H1 (cell line): ENCODE measurements around the gene KIF25. TPM values are rescaled to one million over a fixed set of nuclear protein-coding genes. Genes with fewer than 3 reads are reported as not detected.

Experiments used
- CTCF ChIA-PET: fragments of 300-600 bp; sonication (Branson Sonifier 250); formaldehyde crosslinking; loops from one replicate; lab custom pipeline; 2021; ENCODE audit not compliant: partially characterized antibody; lab: Charles Lee
- POLR2A ChIA-PET: fragments of 300-600 bp; sonication (Branson Sonifier 250); formaldehyde crosslinking; loops from one replicate; lab custom pipeline; 2021; ENCODE audit warnings: inconsistent platforms; ENCODE audit not compliant: partially characterized antibody; lab: Charles Lee
- DNase-seq, 2 experiments: peaks; one replicate each; pipeline versions ENCODE4 v3.0.0 to v3.0.0-alpha.2; 2010 to 2022; ENCODE audit warnings: low spot score in 2 of 2, low read depth in 1 of 2, mixed read lengths in 1 of 2
- FAIRE-seq: peaks from 2 replicates; lab custom pipeline; 2011; peaks lifted over from hg19 to GRCh38; lab: Jason Lieb, UNC
- H2AFZ ChIP-seq: 2 replicates; pipeline ENCODE4 v1.8.1; 2012; ENCODE audit warnings: low read length, inconsistent platforms
- H2AK5ac ChIP-seq: 2 replicates; pipeline ENCODE4 v1.6.1; 2013; ENCODE audit warnings: low read depth, low read length
- H2BK120ac ChIP-seq: replicated peaks from 2 replicates; pipeline ENCODE3; 2013; ENCODE audit warnings: low read depth, low read length, inconsistent platforms
- H2BK12ac ChIP-seq: 2 replicates; pipeline ENCODE4 v1.6.1; 2013; ENCODE audit warnings: low read depth, low read length
- H2BK15ac ChIP-seq: 2 replicates; pipeline ENCODE4 v1.6.1; 2013; ENCODE audit warnings: low read length
- H2BK20ac ChIP-seq: 2 replicates; pipeline ENCODE4 v1.6.1; 2013; ENCODE audit warnings: low read length
- H2BK5ac ChIP-seq: 2 replicates; pipeline ENCODE4 v1.6.1; 2013; ENCODE audit warnings: low read depth, low read length
- H3K14ac ChIP-seq: 2 replicates; pipeline ENCODE4 v1.6.1; 2013; ENCODE audit warnings: inconsistent platforms; ENCODE audit not compliant: insufficient read length
- H3K18ac ChIP-seq: 2 replicates; pipeline ENCODE4 v1.6.1; 2013; ENCODE audit warnings: low read length; ENCODE audit errors: extremely low read depth
- H3K23ac ChIP-seq: 2 replicates; pipeline ENCODE4 v1.6.1; 2013; ENCODE audit warnings: inconsistent platforms; ENCODE audit not compliant: insufficient read length
- H3K23me2 ChIP-seq: 2 replicates; pipeline ENCODE4 v1.6.1; 2013; ENCODE audit warnings: low read depth, low read length
- H3K27ac ChIP-seq: 2 replicates; pipeline ENCODE4 v1.6.1; 2011; ENCODE audit warnings: low read depth, low read length, inconsistent platforms
- H3K27me3 ChIP-seq, 4 experiments: replicated peaks in 1 of 4; 1 replicate in 1 of 4; 2 replicates in 3 of 4; pipeline versions ENCODE4 v1.6.1 to v1.8.1; 2011 to 2013; ENCODE audit warnings: low read length in 3 of 4, mild to moderate bottlenecking in 3 of 4, inconsistent platforms in 2 of 4, mixed read lengths in 2 of 4, moderate library complexity in 1 of 4; ENCODE audit not compliant: control insufficient read depth in 3 of 4, insufficient read depth in 3 of 4; ENCODE audit errors: extremely low read depth in 1 of 4
- H3K36me3 ChIP-seq, 4 experiments: 2 replicates each; pipeline versions ENCODE4 v1.6.1 to v1.8.1; 2011 to 2013; ENCODE audit warnings: mild to moderate bottlenecking in 4 of 4, low read length in 3 of 4, moderate library complexity in 2 of 4, control low read depth in 1 of 4, inconsistent platforms in 1 of 4; ENCODE audit not compliant: insufficient read depth in 4 of 4, control insufficient read depth in 2 of 4
- H3K4ac ChIP-seq: replicated peaks from 2 replicates; pipeline ENCODE3; 2013; ENCODE audit warnings: low read length, low read depth, mixed read lengths, inconsistent platforms; ENCODE audit not compliant: insufficient read length
- H3K4me1 ChIP-seq, 4 experiments: replicated peaks in 1 of 4; 1 replicate in 1 of 4; 2 replicates in 3 of 4; pipeline versions ENCODE4 v1.6.1 to v1.8.1; 2011 to 2013; ENCODE audit warnings: low read length in 3 of 4, inconsistent platforms in 2 of 4, mixed read lengths in 1 of 4; ENCODE audit not compliant: insufficient read depth in 4 of 4, control insufficient read depth in 3 of 4
- H3K4me2 ChIP-seq, 2 experiments: 2 replicates each; pipeline versions ENCODE4 v1.6.1 to v1.8.1; 2011 to 2013; ENCODE audit warnings: low read depth in 2 of 2, low read length in 2 of 2, control low read depth in 1 of 2, inconsistent platforms in 1 of 2, mild to moderate bottlenecking in 1 of 2; ENCODE audit not compliant: insufficient read depth in 1 of 2
- H3K4me3 ChIP-seq, 4 experiments: fragments of 200-600, 300-600 bp in 1 of 4; sonication (generic), shearing (Covaris generic), sonication (Bioruptor Twin) in 1 of 4; 2 replicates each; pipeline versions ENCODE4 v1.5.1 to v1.8.1; 2011 to 2016; ENCODE audit warnings: low read length in 4 of 4, low read depth in 3 of 4, control low read depth in 2 of 4, inconsistent platforms in 2 of 4, mild to moderate bottlenecking in 2 of 4, mixed read lengths in 1 of 4, moderate library complexity in 1 of 4; ENCODE audit not compliant: insufficient read depth in 2 of 4; ENCODE audit errors: extremely low read depth in 1 of 4
- H3K56ac ChIP-seq: replicated peaks from 2 replicates; pipeline ENCODE3; 2013; ENCODE audit warnings: low read depth, mild to moderate bottlenecking, mixed read lengths, low read length, inconsistent platforms; ENCODE audit not compliant: insufficient read length
- H3K79me1 ChIP-seq: 2 replicates; pipeline ENCODE4 v1.6.1; 2013; ENCODE audit warnings: low read depth, low read length, control low read depth
- H3K79me2 ChIP-seq, 2 experiments: 2 replicates each; pipeline versions ENCODE4 v1.6.1 to v1.8.1; 2012 to 2013; ENCODE audit warnings: low read length in 2 of 2, mild to moderate bottlenecking in 2 of 2, inconsistent platforms in 1 of 2; ENCODE audit not compliant: insufficient read depth in 2 of 2, control insufficient read depth in 1 of 2
- H3K9ac ChIP-seq, 4 experiments: replicated peaks in 1 of 4; 1 replicate in 1 of 4; 2 replicates in 3 of 4; pipeline versions ENCODE4 v1.6.1 to v1.8.1; 2011 to 2013; ENCODE audit warnings: low read depth in 3 of 4, low read length in 3 of 4, control low read depth in 2 of 4, mild to moderate bottlenecking in 2 of 4, moderate library complexity in 2 of 4, inconsistent platforms in 1 of 4; ENCODE audit errors: extremely low read depth in 1 of 4
- H3K9me3 ChIP-seq, 2 experiments: 2 replicates each; pipeline versions ENCODE4 v1.6.1 to v1.8.1; 2012 to 2013; ENCODE audit warnings: mild to moderate bottlenecking in 2 of 2, moderate library complexity in 2 of 2, control low read depth in 1 of 2, inconsistent platforms in 1 of 2, low read depth in 1 of 2, low read length in 1 of 2, mixed read lengths in 1 of 2; ENCODE audit not compliant: insufficient read depth in 2 of 2
- H4K20me1 ChIP-seq, 2 experiments: replicated peaks in 1 of 2; 2 replicates each; pipeline versions ENCODE3 to v1.8.1; 2011 to 2013; ENCODE audit warnings: inconsistent platforms in 2 of 2, low read length in 2 of 2, mild to moderate bottlenecking in 1 of 2; ENCODE audit not compliant: insufficient read depth in 2 of 2, control insufficient read depth in 1 of 2
- H4K5ac ChIP-seq: 2 replicates; pipeline ENCODE4 v1.6.1; 2013; ENCODE audit warnings: low read length, low read depth, mixed read lengths, inconsistent platforms; ENCODE audit not compliant: insufficient read length
- H4K8ac ChIP-seq: 2 replicates; pipeline ENCODE4 v1.8.0; 2013; ENCODE audit warnings: mild to moderate bottlenecking, moderate library complexity, low read length, inconsistent platforms; ENCODE audit not compliant: insufficient read depth; ENCODE audit errors: extremely low read depth
- H4K91ac ChIP-seq: replicated peaks from 2 replicates; pipeline ENCODE3; 2013; ENCODE audit warnings: low read length, mixed read lengths, inconsistent platforms; ENCODE audit not compliant: insufficient read length
- CBX5 ChIP-seq: fragments of 300-800, 300-1000 bp; sonication (generic); IDR thresholded peaks from 2 replicates; pipeline ENCODE4 v1.7.1; 2016; ENCODE audit warnings: antibody characterized with exemption, low read length, low read depth
- CBX8 ChIP-seq: fragments of 300-800, 300-1000 bp; sonication (generic); IDR thresholded peaks from 2 replicates; pipeline ENCODE4 v1.7.1; 2016; ENCODE audit warnings: low read depth, low read length, borderline replicate concordance
- CTCF ChIP-seq, 3 experiments: IDR thresholded peaks; 1 replicate in 2 of 3; 2 replicates in 1 of 3; pipeline versions ENCODE4 v1.5.1 to v1.6.1; 2011; ENCODE audit warnings: low read length in 3 of 3, mild to moderate bottlenecking in 3 of 3, inconsistent platforms in 2 of 3, low read depth in 1 of 3, moderate library complexity in 1 of 3; ENCODE audit not compliant: insufficient read depth in 1 of 3; ENCODE audit errors: control extremely low read depth in 1 of 3
- NANOG ChIP-seq: IDR thresholded peaks from 2 replicates; pipeline ENCODE4 v1.6.1; 2011; ENCODE audit warnings: low read length, low read depth, mild to moderate bottlenecking, inconsistent platforms; ENCODE audit not compliant: insufficient read depth, poor library complexity, severe bottlenecking
- PHF8 ChIP-seq: fragments of 200-600 bp; sonication (generic); conservative IDR thresholded peaks from 2 replicates; pipeline ENCODE4 v1.7.1; 2012; ENCODE audit warnings: low read depth, mild to moderate bottlenecking, inconsistent platforms, low read length, moderate library complexity
- POU5F1 ChIP-seq: IDR thresholded peaks from 2 replicates; pipeline ENCODE4 v1.6.1; 2011; ENCODE audit warnings: low read depth, mild to moderate bottlenecking, low read length, moderate library complexity
- SAP30 ChIP-seq: fragments of 300-600 bp; sonication (generic); IDR thresholded peaks from 2 replicates; pipeline ENCODE4 v1.7.1; 2012; ENCODE audit warnings: low read length, moderate library complexity, mild to moderate bottlenecking, inconsistent platforms; ENCODE audit not compliant: insufficient read depth, insufficient replicate concordance
- SP1 ChIP-seq: IDR thresholded peaks from 2 replicates; pipeline ENCODE4 v1.6.1; 2011; ENCODE audit warnings: low read depth, low read length
- TAF1 ChIP-seq: IDR thresholded peaks from 2 replicates; pipeline ENCODE4 v1.6.1; 2011; ENCODE audit warnings: mild to moderate bottlenecking, low read depth, low read length
- TAF7 ChIP-seq: optimal IDR thresholded peaks from 2 replicates; pipeline ENCODE3; 2011; ENCODE audit warnings: low read depth, mild to moderate bottlenecking, inconsistent platforms, low read length, moderate library complexity, borderline replicate concordance
- WGBS, 2 experiments: shearing (Covaris generic) in 1 of 2; methylation state at CpG; one replicate each; pipeline versions ENCODE4 v1.1.6 to v1.1.7; 2013 to 2015; ENCODE audit warnings: low lambda C conversion rate in 2 of 2, mixed read lengths in 2 of 2, inconsistent platforms in 1 of 2, low coverage in 1 of 2, missing lambda C conversion rate in 1 of 2; ENCODE audit not compliant: insufficient replicate concordance in 2 of 2, insufficient coverage in 1 of 2, insufficient read length in 1 of 2; ENCODE audit errors: extremely low coverage in 1 of 2, missing lambda C conversion rate in 1 of 2; 5-methylcytosine and 5-hydroxymethylcytosine counted together
- polyA plus RNA-seq, 7 experiments: library from polyadenylated mRNA; depleted of rRNA in 3 of 7; stranded (reverse) in 5 of 7; unstranded in 2 of 7; fragments of >200 nt in 5 of 7; fragments of 200-250 nt in 2 of 7; gene quantifications; 1 replicate in 5 of 7; 2 replicates in 1 of 7; 4 replicates in 1 of 7; pipeline versions ENCODE4 v1.2.1 to v1.2.3, GENCODE V29; 2011 to 2013; ENCODE audit warnings: missing spikeins in 2 of 7, mixed read lengths in 2 of 7
- total RNA-seq: library from RNA; stranded (reverse); fragmentation: NEBNext Ultra II Directional; extraction: Animal tissue kit (Norgen Biotek cat#: 25700); gene quantifications from 2 replicates; pipeline ENCODE4 v1.2.1, GENCODE V29; 2021

KIF25 gene
- total and polyA plus RNA-seq, 2 of the 8 experiments (the other 6 are each of a cell fraction or from before 2014, with no cell fraction given): 1.5 to 2.0 TPM

GRCh38 chr6:167984876-167985604 is 12.4 kb upstream of the KIF25 start:
- Histone ChIP-seq H3K27ac (no peak overlapping the region), H3K4ac (no peak overlapping the region), H4K8ac (no peak overlapping the region), H2BK12ac (no peak overlapping the region), H2BK5ac (no peak overlapping the region), H3K4me2 (no peak overlapping the region), H3K56ac (no peak overlapping the region), H3K4me1 (no peaks in the 10 kb centered on the region), H4K91ac (no peak overlapping the region), H3K18ac (no peak overlapping the region), H3K4me3 (no peak overlapping the region), H3K9me3 (peaks cover 0 to 4% of the 10 kb centered on the region in 2 experiments; a peak in 1 of 4 replicates), H3K79me2 (no peaks in the 10 kb centered on the region), H3K23ac (no peak overlapping the region), H3K9ac (no peak overlapping the region), H4K20me1 (no peaks in the 10 kb centered on the region), H2AFZ (no peak overlapping the region), H2BK120ac (no peak overlapping the region), H3K27me3 (no peaks in the 10 kb centered on the region), H2AK5ac (no peak overlapping the region), H2BK15ac (no peak overlapping the region), H2BK20ac (no peak overlapping the region), H3K14ac (no peak overlapping the region), H4K5ac (no peak overlapping the region), H3K36me3 (no peaks in the 10 kb centered on the region), H3K23me2 (no peaks in the 10 kb centered on the region), H3K79me1 (no peaks in the 10 kb centered on the region)
- FAIRE-seq (no peak), DNase-seq (peak in 1 of 2 experiments; percentile 40)
- ChIA-PET CTCF (interaction anchor here (0.6 to 1.3 kb wide), 3 partner anchors 17 to 312 kb away, joined by 3 read pairs; no protein-coding TSS in a partner anchor), POLR2A (no interaction called here)
- WGBS, 2 experiments: 94% methylated on average over 13 of the region's 13 CpGs; no CpG with 5 or more reads in 1 of the 2 experiments
- no peak for TF ChIP-seq CTCF (IDR thresholded peaks at IDR 0.05; ENCODE audit: control extremely low read depth in 1 of 3, insufficient read depth in 1 of 3, low read depth in 1 of 3, low read length in 3 of 3)
- TF ChIP-seq NANOG: no peak
- no peak for TF ChIP-seq SP1
- TF ChIP-seq POU5F1: no peak
- no peak for TF ChIP-seq CBX8
- TF ChIP-seq CBX5: no peak
- no peak for TF ChIP-seq TAF7
- TF ChIP-seq TAF1: no peak
- no peak for TF ChIP-seq SAP30
- TF ChIP-seq PHF8: no peak
